ENCODE data around the gene SPAG9.

GRCh38 chr17:51054748-51055147, 65.9 kb downstream of the SPAG9 start:
- no peak for TF ChIP-seq CTCF (IDR thresholded peaks at IDR 0.05 in 4 of 5, conservative IDR thresholded peaks at IDR 0.05 in 1 of 5)
- TF ChIP-seq POLR2A (IDR thresholded peaks at IDR 0.05) = no peak

All from gastrocnemius medialis (tissue), 4 donors.